Astrocyte (in vitro differentiated cells and primary cell): ENCODE measurements around the gene CSGALNACT2.

Experiments
- CTCF ChIP-seq: IDR thresholded peaks from 2 replicates; pipeline ENCODE4 v1.5.1; 2011; ENCODE audit warnings: low read depth, mild to moderate bottlenecking, inconsistent platforms, low read length, moderate library complexity; ENCODE audit not compliant: insufficient read depth
- EZH2 ChIP-seq: IDR thresholded peaks from 2 replicates; pipeline ENCODE4 v1.6.1; 2012; ENCODE audit warnings: mild to moderate bottlenecking, low read length, inconsistent platforms; ENCODE audit not compliant: insufficient read depth

- peak; percentile 46 for TF ChIP-seq CTCF
- no peak for TF ChIP-seq EZH2
These were observed 66.9 kb downstream of the CSGALNACT2 start for GRCh38 chr10:43204943-43205671.
